ENCODE data around the gene SLC8A3. TPM values are rescaled to one million over a fixed set of nuclear protein-coding genes. Genes with fewer than 3 reads are reported as not detected.

Gene SLC8A3
- total RNA-seq, 1 experiment from 2014 or later: not detected

DNA sequence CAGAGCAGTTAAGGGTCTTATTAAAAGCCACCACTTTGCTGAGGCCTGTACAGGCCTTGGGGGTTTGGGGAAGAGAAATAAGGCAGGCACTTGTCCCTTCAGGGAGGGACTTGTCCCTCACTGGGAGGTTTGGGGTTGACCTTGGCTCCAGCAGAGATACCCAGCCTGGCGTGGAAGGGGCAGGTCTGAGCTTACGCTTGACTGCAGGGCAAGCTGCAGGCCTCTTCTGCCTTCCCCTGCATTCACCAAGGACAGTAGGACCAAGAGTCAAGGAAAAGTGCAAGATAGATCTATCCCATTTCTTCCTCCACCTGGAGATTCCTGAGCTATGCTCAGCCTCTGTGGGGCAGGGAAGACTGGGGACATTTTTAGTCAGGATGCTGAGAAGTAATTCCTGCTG lies 155.2 kb downstream of the SLC8A3 start:
- DNase-seq (ENCODE audit: low read depth, low spot score) (no peak), ATAC-seq (no peak)
- no peak overlapping the region for H2AFZ ChIP-seq (ENCODE audit: low read depth, low read length, poor library complexity, severe bottlenecking)
- RAD21 ChIA-PET (ENCODE audit: low non-redundant PET in 1 of 2, low total read pairs in 2 of 2, uncharacterized antibody in 2 of 2, unreplicated experiment in 2 of 2): no interaction called here
- H3K4me2 ChIP-seq (ENCODE audit: low read length): no peak overlapping the region
- H4K20me1 ChIP-seq (ENCODE audit: insufficient read depth): no peaks in the 10 kb centered on the region
- H3K27me3 ChIP-seq (ENCODE audit: insufficient read depth, low read length): peaks cover under 1% of the 10 kb centered on the region; the same call in 1 of the 2 replicates
- no peaks in the 10 kb centered on the region for H3K79me2 ChIP-seq (ENCODE audit: insufficient read depth, low read length)
- no peak overlapping the region for H3K4me3 ChIP-seq (replicated peaks in 1 of 2; ENCODE audit: low read depth in 1 of 2, low read length in 2 of 2)
- H3K9me2 ChIP-seq (ENCODE audit: insufficient read depth): no peaks in the 10 kb centered on the region
- intact Hi-C loops (cut with micrococcal nuclease): no loop called here
- CTCF ChIA-PET: no interaction called here
- no peaks in the 10 kb centered on the region for H3K36me3 ChIP-seq (ENCODE audit: control insufficient read depth in 1 of 2, insufficient read depth in 2 of 2, low read length in 2 of 2)
- no TSS peak for BruUV-seq (replicated peaks)
- no peaks in the 10 kb centered on the region for H3K9me3 ChIP-seq (ENCODE audit: control insufficient read depth in 1 of 2, insufficient read depth in 1 of 2, low read depth in 1 of 2, low read length in 2 of 2)
- TF ChIP-seq, protein P1, sequence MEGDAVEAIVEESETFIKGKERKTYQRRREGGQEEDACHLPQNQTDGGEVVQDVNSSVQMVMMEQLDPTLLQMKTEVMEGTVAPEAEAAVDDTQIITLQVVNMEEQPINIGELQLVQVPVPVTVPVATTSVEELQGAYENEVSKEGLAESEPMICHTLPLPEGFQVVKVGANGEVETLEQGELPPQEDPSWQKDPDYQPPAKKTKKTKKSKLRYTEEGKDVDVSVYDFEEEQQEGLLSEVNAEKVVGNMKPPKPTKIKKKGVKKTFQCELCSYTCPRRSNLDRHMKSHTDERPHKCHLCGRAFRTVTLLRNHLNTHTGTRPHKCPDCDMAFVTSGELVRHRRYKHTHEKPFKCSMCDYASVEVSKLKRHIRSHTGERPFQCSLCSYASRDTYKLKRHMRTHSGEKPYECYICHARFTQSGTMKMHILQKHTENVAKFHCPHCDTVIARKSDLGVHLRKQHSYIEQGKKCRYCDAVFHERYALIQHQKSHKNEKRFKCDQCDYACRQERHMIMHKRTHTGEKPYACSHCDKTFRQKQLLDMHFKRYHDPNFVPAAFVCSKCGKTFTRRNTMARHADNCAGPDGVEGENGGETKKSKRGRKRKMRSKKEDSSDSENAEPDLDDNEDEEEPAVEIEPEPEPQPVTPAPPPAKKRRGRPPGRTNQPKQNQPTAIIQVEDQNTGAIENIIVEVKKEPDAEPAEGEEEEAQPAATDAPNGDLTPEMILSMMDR (IDR thresholded peaks at IDR 0.05 in 2 of 3, conservative IDR thresholded peaks at IDR 0.05 in 1 of 3; ENCODE audit: borderline replicate concordance in 1 of 3, insufficient read depth in 1 of 3, low read depth in 2 of 3, low read length in 2 of 3): no peak
- no peak for TF ChIP-seq CBX3 (IDR thresholded peaks at IDR 0.05; ENCODE audit: low read depth)
- no peak for TF ChIP-seq ZNF274 (IDR thresholded peaks at IDR 0.05; ENCODE audit: low read depth, low read length)
- TF ChIP-seq POLR2A (IDR thresholded peaks at IDR 0.05; ENCODE audit: borderline replicate concordance, extremely low read depth, insufficient read depth, insufficient read length): no peak
- no peak for TF ChIP-seq EZH2phosphoT487 (IDR thresholded peaks at IDR 0.05; ENCODE audit: borderline replicate concordance)
- no peak for TF ChIP-seq POLR2AphosphoS5 (IDR thresholded peaks at IDR 0.05; ENCODE audit: low read depth, low read length)
- no peak for TF ChIP-seq SP1 (IDR thresholded peaks at IDR 0.05; ENCODE audit: low read depth)
- TF ChIP-seq, protein P2, sequence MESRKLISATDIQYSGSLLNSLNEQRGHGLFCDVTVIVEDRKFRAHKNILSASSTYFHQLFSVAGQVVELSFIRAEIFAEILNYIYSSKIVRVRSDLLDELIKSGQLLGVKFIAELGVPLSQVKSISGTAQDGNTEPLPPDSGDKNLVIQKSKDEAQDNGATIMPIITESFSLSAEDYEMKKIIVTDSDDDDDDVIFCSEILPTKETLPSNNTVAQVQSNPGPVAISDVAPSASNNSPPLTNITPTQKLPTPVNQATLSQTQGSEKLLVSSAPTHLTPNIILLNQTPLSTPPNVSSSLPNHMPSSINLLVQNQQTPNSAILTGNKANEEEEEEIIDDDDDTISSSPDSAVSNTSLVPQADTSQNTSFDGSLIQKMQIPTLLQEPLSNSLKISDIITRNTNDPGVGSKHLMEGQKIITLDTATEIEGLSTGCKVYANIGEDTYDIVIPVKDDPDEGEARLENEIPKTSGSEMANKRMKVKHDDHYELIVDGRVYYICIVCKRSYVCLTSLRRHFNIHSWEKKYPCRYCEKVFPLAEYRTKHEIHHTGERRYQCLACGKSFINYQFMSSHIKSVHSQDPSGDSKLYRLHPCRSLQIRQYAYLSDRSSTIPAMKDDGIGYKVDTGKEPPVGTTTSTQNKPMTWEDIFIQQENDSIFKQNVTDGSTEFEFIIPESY (IDR thresholded peaks at IDR 0.05; ENCODE audit: extremely low read depth, insufficient replicate concordance, low read length): no peak
- TF ChIP-seq, protein P3, sequence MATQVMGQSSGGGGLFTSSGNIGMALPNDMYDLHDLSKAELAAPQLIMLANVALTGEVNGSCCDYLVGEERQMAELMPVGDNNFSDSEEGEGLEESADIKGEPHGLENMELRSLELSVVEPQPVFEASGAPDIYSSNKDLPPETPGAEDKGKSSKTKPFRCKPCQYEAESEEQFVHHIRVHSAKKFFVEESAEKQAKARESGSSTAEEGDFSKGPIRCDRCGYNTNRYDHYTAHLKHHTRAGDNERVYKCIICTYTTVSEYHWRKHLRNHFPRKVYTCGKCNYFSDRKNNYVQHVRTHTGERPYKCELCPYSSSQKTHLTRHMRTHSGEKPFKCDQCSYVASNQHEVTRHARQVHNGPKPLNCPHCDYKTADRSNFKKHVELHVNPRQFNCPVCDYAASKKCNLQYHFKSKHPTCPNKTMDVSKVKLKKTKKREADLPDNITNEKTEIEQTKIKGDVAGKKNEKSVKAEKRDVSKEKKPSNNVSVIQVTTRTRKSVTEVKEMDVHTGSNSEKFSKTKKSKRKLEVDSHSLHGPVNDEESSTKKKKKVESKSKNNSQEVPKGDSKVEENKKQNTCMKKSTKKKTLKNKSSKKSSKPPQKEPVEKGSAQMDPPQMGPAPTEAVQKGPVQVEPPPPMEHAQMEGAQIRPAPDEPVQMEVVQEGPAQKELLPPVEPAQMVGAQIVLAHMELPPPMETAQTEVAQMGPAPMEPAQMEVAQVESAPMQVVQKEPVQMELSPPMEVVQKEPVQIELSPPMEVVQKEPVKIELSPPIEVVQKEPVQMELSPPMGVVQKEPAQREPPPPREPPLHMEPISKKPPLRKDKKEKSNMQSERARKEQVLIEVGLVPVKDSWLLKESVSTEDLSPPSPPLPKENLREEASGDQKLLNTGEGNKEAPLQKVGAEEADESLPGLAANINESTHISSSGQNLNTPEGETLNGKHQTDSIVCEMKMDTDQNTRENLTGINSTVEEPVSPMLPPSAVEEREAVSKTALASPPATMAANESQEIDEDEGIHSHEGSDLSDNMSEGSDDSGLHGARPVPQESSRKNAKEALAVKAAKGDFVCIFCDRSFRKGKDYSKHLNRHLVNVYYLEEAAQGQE (IDR thresholded peaks at IDR 0.05; ENCODE audit: low read depth): no peak
- TF ChIP-seq EZH2 (IDR thresholded peaks at IDR 0.05): no peak
- no peak for TF ChIP-seq FOSL1 (IDR thresholded peaks at IDR 0.05; ENCODE audit: low read depth)
- no peak overlapping the region for H3K9ac ChIP-seq (ENCODE audit: low read length)
- POLR2A ChIA-PET: no interaction called here
- H3K4me1 ChIP-seq (ENCODE audit: control insufficient read depth in 1 of 2, insufficient read depth in 2 of 2, low read length in 2 of 2): peaks cover 7 to 8% of the 10 kb centered on the region in 2 experiments; a peak in 3 of 4 replicates
- no peak overlapping the region for H3K27ac ChIP-seq (ENCODE audit: low read depth, low read length)
